ENCODE measurements around the gene LAMB1. TPM values are rescaled to one million over a fixed set of nuclear protein-coding genes. Genes with fewer than 3 reads are reported as not detected.

LAMB1 gene
- total RNA-seq, 2 experiments from 2014 or later, result 0.17 TPM; not detected in 1

DNA sequence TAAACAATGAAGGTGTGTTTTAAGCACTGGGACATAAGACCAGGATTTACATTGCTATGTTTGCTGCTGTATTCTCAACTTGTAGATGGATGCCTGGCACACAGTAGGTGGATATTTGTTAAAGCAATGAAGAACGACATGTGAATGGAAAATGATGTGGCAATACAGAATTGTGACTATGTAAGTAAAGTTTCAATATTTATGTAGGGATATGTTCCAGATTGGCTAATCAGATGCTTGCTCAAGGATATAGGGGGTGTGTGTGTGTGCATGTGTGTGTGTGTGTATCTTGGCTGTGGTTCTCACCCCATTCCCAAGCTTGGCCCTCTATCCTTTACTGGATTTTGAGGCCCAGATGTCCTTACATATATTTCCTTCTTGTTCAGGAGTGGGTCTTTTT is 42.7 kb upstream of the LAMB1 start:
- Histone ChIP-seq H3K79me2 (ENCODE audit: insufficient read depth, low read depth, low read length) (no peaks in the 10 kb centered on the region), H4K20me1 (ENCODE audit: insufficient read depth, low read length) (no peaks in the 10 kb centered on the region), H2AFZ (ENCODE audit: low read length) (no peak overlapping the region), H3K4me1 (ENCODE audit: insufficient read depth, low read length, poor library complexity, severe bottlenecking) (peaks cover 5% of the 10 kb centered on the region), H3K9me3 (ENCODE audit: low read length) (no peaks in the 10 kb centered on the region), H3K9me2 (ENCODE audit: insufficient read depth, low read length) (no peaks in the 10 kb centered on the region), H3K4me2 (ENCODE audit: low read length) (no peak overlapping the region), H3K27ac (ENCODE audit: low read depth, low read length, poor library complexity, severe bottlenecking) (no peak overlapping the region), H3K36me3 (ENCODE audit: insufficient read depth, low read length) (no peaks in the 10 kb centered on the region), H3K4me3 (ENCODE audit: low read depth, low read length, poor library complexity, severe bottlenecking) (no peak overlapping the region)
- CTCF ChIA-PET (ENCODE audit: unreplicated experiment), result no interaction called here
- no peak for DNase-seq (ENCODE audit: low spot score)
- TF ChIP-seq, protein P1, sequence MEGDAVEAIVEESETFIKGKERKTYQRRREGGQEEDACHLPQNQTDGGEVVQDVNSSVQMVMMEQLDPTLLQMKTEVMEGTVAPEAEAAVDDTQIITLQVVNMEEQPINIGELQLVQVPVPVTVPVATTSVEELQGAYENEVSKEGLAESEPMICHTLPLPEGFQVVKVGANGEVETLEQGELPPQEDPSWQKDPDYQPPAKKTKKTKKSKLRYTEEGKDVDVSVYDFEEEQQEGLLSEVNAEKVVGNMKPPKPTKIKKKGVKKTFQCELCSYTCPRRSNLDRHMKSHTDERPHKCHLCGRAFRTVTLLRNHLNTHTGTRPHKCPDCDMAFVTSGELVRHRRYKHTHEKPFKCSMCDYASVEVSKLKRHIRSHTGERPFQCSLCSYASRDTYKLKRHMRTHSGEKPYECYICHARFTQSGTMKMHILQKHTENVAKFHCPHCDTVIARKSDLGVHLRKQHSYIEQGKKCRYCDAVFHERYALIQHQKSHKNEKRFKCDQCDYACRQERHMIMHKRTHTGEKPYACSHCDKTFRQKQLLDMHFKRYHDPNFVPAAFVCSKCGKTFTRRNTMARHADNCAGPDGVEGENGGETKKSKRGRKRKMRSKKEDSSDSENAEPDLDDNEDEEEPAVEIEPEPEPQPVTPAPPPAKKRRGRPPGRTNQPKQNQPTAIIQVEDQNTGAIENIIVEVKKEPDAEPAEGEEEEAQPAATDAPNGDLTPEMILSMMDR (conservative IDR thresholded peaks at IDR 0.05; ENCODE audit: low read length), result no peak
- no peak for TF ChIP-seq EZH2phosphoT487 (IDR thresholded peaks at IDR 0.05; ENCODE audit: borderline replicate concordance, low read depth, low read length)
- BruUV-seq (replicated peaks), result no TSS peak
- intact Hi-C loops (cut with micrococcal nuclease; ENCODE audit: unreplicated experiment), result no loop called here
- POLR2A ChIA-PET, result no interaction called here

DNA sequence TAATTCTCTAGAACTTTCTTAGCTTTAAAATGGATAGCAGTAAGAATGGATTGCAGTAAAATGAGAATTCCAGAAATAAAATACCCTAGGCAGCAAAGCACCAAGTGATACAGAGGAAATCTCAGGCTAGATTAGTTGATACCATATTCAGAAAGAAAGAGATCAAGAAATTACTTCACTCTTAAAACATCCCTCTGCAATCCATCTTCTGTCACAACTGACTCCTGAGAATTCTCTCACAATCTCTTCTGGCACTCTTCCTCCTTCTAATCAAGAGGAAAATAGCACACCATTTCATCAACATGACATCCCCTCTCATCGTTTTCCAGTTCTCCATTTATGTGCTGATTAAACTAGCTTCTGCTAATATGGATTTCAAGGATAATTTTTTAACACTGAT is 42.2 kb upstream of the LAMB1 start:
- Histone ChIP-seq H3K79me2 (ENCODE audit: insufficient read depth, low read depth, low read length) (no peaks in the 10 kb centered on the region), H3K4me2 (ENCODE audit: low read length) (no peak overlapping the region), H4K20me1 (ENCODE audit: insufficient read depth, low read length) (no peaks in the 10 kb centered on the region), H2AFZ (ENCODE audit: low read length) (no peak overlapping the region), H3K27ac (ENCODE audit: low read depth, low read length, poor library complexity, severe bottlenecking) (no peak overlapping the region), H3K4me1 (ENCODE audit: insufficient read depth, low read length, poor library complexity, severe bottlenecking) (peaks cover 5% of the 10 kb centered on the region), H3K4me3 (ENCODE audit: low read depth, low read length, poor library complexity, severe bottlenecking) (no peak overlapping the region), H3K36me3 (ENCODE audit: insufficient read depth, low read length) (no peaks in the 10 kb centered on the region), H3K9me2 (ENCODE audit: insufficient read depth, low read length) (no peaks in the 10 kb centered on the region), H3K9me3 (ENCODE audit: low read length) (no peaks in the 10 kb centered on the region)
- TF ChIP-seq, protein P1 (conservative IDR thresholded peaks at IDR 0.05; ENCODE audit: low read length), result no peak
- TF ChIP-seq EZH2phosphoT487 (IDR thresholded peaks at IDR 0.05; ENCODE audit: borderline replicate concordance, low read depth, low read length), result no peak
- DNase-seq (ENCODE audit: low spot score), result no peak
- intact Hi-C loops (cut with micrococcal nuclease; ENCODE audit: unreplicated experiment), result no loop called here
- CTCF ChIA-PET (ENCODE audit: unreplicated experiment), result no interaction called here
- POLR2A ChIA-PET, result interaction anchor here (0.7 kb wide), 3 partner anchors 11 to 458 kb away, joined by 3 to 5 read pairs (median 4); no protein-coding TSS in a partner anchor
- BruUV-seq (replicated peaks), result no TSS peak

DNA sequence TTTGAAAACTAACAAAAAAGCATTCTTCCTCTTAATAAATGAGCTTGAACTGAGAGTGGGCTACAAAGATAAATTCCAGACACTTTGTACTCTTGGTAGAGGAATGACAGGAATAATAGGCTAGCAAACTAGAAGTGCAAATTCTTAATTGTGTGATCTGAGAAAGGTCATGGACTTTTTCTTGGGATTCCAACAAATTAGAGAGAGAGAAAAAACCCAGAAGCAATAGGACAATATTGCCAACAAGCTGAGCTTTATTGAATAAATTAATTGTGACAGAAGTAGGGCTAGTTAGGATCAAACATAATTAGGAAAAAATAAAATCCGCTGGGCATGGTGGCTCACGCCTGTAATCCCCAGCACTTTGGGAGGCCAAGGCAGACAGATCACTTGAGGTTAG is 41.4 kb upstream of the LAMB1 start:
- Histone ChIP-seq H4K20me1 (ENCODE audit: insufficient read depth, low read length) (no peaks in the 10 kb centered on the region), H3K9me2 (ENCODE audit: insufficient read depth, low read length) (no peaks in the 10 kb centered on the region), H3K27ac (ENCODE audit: low read depth, low read length, poor library complexity, severe bottlenecking) (no peak overlapping the region), H3K4me1 (ENCODE audit: insufficient read depth, low read length, poor library complexity, severe bottlenecking) (peaks cover 5% of the 10 kb centered on the region), H3K4me3 (ENCODE audit: low read depth, low read length, poor library complexity, severe bottlenecking) (no peak overlapping the region), H3K79me2 (ENCODE audit: insufficient read depth, low read depth, low read length) (no peaks in the 10 kb centered on the region), H3K36me3 (ENCODE audit: insufficient read depth, low read length) (no peaks in the 10 kb centered on the region), H3K4me2 (ENCODE audit: low read length) (no peak overlapping the region), H2AFZ (ENCODE audit: low read length) (no peak overlapping the region), H3K9me3 (ENCODE audit: low read length) (no peaks in the 10 kb centered on the region)
- no peak for DNase-seq (ENCODE audit: low spot score)
- CTCF ChIA-PET (ENCODE audit: unreplicated experiment), result no interaction called here
- intact Hi-C loops (cut with micrococcal nuclease; ENCODE audit: unreplicated experiment), result no loop called here
- POLR2A ChIA-PET, result interaction anchor here (0.6 kb wide), 1 partner anchor 875 kb away, joined by 3 read pairs; no protein-coding TSS in a partner anchor
- no peak for TF ChIP-seq EZH2phosphoT487 (IDR thresholded peaks at IDR 0.05; ENCODE audit: borderline replicate concordance, low read depth, low read length)
- TF ChIP-seq, protein P1 (conservative IDR thresholded peaks at IDR 0.05; ENCODE audit: low read length), result no peak
- no TSS peak for BruUV-seq (replicated peaks)
